WTC11 (cell line): ENCODE data around the gene IDH3B.

Experiments
- CTCF ChIP-seq: fragments of 200-600 bp; IDR thresholded peaks from 2 replicates; pipeline ENCODE4 v1.8.0; 2022; ENCODE audit warnings: antibody characterized with exemption
- JUN ChIP-seq: sonication (generic); formaldehyde crosslinking; IDR thresholded peaks from 2 replicates; pipeline ENCODE4 v1.8.0; 2023; ENCODE audit warnings: mild to moderate bottlenecking, missing genetic modification reagents
- RORB ChIP-seq: fragments of 250-450 bp; sonication (Bioruptor Pico); IDR thresholded peaks from 2 replicates; pipeline ENCODE4 v1.9.0; 2021; ENCODE audit warnings: mild to moderate bottlenecking
- SMAD4 ChIP-seq: sonication (generic); formaldehyde crosslinking; IDR thresholded peaks from 2 replicates; pipeline ENCODE4 v1.8.0; 2022; ENCODE audit warnings: mild to moderate bottlenecking, missing genetic modification reagents

GRCh38 chr20:2687514-2687913 is 23.5 kb upstream of the IDH3B start:
- TF ChIP-seq SMAD4 (CRISPR knock-in tag) (no peak), CTCF (no peak), JUN (CRISPR knock-in tag) (no peak), RORB (CRISPR knock-in tag) (no peak)
